Retinal pigment epithelial cell (primary cell): Measurements from ENCODE around the gene PDGFC.

ENCODE experiments used
- DNase-seq: peaks from one replicate; pipeline ENCODE4 v3.0.0-alpha.2; 2010; ENCODE audit warnings: low read depth
- H3K4me3 ChIP-seq: 2 replicates; pipeline ENCODE4 v1.5.1; 2011; ENCODE audit warnings: mild to moderate bottlenecking, low read length, control low read depth, moderate library complexity
- TF ChIP-seq, protein P1 (sequence below): conservative IDR thresholded peaks from 2 replicates; pipeline ENCODE4 v1.5.1; 2011; ENCODE audit warnings: low read depth, low read length, control low read depth, inconsistent platforms

The PDGFC gene

GRCh38 chr4:156781852-156782251, 189.7 kb downstream of the PDGFC start:
- no peak for DNase-seq
- no peak overlapping the region for H3K4me3 ChIP-seq
- TF ChIP-seq, protein P1, sequence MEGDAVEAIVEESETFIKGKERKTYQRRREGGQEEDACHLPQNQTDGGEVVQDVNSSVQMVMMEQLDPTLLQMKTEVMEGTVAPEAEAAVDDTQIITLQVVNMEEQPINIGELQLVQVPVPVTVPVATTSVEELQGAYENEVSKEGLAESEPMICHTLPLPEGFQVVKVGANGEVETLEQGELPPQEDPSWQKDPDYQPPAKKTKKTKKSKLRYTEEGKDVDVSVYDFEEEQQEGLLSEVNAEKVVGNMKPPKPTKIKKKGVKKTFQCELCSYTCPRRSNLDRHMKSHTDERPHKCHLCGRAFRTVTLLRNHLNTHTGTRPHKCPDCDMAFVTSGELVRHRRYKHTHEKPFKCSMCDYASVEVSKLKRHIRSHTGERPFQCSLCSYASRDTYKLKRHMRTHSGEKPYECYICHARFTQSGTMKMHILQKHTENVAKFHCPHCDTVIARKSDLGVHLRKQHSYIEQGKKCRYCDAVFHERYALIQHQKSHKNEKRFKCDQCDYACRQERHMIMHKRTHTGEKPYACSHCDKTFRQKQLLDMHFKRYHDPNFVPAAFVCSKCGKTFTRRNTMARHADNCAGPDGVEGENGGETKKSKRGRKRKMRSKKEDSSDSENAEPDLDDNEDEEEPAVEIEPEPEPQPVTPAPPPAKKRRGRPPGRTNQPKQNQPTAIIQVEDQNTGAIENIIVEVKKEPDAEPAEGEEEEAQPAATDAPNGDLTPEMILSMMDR = no peak

- DNase-seq = no peak
- no peak overlapping the region for H3K4me3 ChIP-seq
- TF ChIP-seq, protein P1 = no peak
These were observed 191.8 kb downstream of the PDGFC start for GRCh38 chr4:156779774-156780173.

- TF ChIP-seq, protein P1 = no peak
- no peak for DNase-seq
- no peak overlapping the region for H3K4me3 ChIP-seq
These were observed 192.6 kb downstream of the PDGFC start for GRCh38 chr4:156779042-156779441.

- no peak for DNase-seq
- TF ChIP-seq, protein P1 = no peak
- H3K4me3 ChIP-seq = no peak overlapping the region
These were observed 193.0 kb downstream of the PDGFC start for GRCh38 chr4:156778606-156779005.

DNA sequence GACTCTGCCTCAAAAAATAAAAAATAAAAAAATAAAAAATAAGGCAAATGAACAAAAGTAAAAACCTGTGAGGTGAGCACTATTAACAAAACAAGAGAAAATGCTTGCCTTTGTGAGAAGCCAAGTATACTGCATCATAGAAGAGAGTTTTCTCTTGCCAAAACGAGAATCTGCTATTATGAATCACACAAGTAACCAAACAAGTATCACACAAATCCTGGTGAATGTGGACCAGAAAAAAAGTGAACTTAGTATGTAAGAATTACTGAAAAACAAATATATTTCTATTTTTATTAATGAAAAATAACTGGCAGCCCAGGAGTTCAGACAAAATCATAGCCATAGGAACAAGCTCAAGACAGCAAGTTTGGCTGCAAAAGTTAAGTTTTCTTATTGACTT, 193.5 kb downstream of the PDGFC start:
- no peak for DNase-seq
- TF ChIP-seq, protein P1 = no peak
- no peak overlapping the region for H3K4me3 ChIP-seq

- no peak overlapping the region for H3K4me3 ChIP-seq
- TF ChIP-seq, protein P1 = no peak
- DNase-seq = no peak
These were observed 195.8 kb downstream of the PDGFC start for GRCh38 chr4:156775813-156776212.

GRCh38 chr4:156774422-156774821, 197.2 kb downstream of the PDGFC start:
- no peak for DNase-seq
- no peak overlapping the region for H3K4me3 ChIP-seq
- TF ChIP-seq, protein P1 = no peak
